ENCODE data around the gene DMXL1. TPM values are rescaled to one million over a fixed set of nuclear protein-coding genes. Genes with fewer than 3 reads are reported as not detected.
A peak's percentile ranks its signal among the peaks of the same experiment; 100 is the strongest.

DMXL1 gene, protein sequence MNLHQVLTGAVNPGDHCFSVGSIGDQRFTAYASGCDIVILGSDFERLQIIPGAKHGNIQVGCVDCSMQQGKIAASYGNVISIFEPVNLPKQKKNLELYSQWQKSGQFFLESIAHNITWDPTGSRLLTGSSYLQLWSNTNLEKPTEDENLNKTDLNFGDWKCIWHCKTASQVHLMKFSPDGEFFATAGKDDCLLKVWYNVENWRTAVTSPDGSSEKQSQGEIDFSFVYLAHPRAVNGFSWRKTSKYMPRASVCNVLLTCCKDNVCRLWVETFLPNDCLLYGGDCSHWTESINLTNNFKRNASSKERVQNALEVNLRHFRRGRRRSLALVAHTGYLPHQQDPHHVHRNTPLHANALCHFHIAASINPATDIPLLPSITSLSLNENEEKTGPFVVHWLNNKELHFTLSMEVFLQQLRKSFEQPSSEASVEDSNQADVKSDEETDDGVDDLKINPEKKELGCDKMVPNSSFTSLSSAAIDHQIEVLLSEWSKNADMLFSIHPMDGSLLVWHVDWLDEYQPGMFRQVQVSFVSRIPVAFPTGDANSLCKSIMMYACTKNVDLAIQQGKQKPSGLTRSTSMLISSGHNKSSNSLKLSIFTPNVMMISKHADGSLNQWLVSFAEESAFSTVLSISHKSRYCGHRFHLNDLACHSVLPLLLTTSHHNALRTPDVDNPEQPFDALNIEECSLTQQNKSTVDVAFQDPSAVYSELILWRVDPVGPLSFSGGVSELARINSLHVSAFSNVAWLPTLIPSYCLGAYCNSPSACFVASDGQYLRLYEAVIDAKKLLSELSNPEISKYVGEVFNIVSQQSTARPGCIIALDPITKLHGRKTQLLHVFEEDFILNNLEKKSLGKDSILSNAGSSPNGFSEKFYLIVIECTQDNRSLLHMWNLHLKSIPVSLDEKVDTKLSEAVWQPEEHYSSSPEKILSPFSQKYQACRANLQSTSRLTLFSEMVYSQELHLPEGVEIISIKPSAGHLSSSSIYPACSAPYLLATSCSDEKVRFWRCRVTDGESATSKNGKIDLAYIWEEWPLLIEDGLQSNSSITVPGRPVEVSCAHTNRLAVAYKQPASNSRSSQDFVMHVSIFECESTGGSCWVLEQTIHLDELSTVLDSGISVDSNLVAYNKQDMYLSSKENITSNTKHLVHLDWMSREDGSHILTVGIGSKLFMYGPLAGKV (N-terminal part only)
- total RNA-seq (10 to 100 TPM; 28.4 to 29.1 TPM), total RNA-seq (50.2 to 164 (median 91.2) reads per million in 172 experiments)
- polyA plus RNA-seq (2013, experiment 1 of 2), result 20.0 TPM
- 25.0 TPM for polyA plus RNA-seq (2013, experiment 2 of 2)

DNA sequence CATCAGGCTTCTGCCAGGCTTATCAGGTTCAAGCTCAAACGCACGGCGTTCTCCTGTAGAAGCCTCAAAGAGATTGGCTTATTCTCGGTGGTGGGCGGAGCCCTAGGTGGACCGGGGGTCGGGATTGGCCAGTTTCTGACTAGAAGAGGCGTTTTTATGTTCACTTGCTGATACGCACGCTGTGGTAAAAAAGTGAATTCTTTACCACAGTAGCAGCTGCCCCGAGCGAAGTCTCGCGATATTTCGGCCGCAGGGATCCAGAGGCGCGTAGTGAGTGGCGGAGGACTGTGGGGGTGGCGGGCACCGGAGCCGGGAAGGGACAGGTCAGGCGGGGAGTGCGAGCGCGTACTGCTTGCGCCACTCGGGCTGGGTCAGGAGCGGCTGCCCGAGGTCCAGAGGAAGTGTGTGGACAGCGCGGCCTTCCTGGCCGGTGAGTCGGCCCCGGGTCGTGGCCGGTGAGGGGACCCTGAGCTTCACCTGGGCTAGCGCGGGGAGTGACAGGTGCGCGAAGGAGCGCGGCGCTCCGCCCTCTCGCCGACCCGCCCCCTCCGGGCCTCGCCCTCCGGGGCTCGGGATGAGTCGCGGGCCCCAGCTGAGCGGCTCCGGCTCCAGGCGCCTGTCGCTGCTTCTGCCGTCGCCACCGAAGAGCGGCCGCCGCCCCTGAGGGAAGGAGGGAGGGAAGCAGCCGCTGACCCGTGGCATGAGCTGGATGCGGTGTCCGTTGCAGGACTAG lies at the start of gene DMXL1:
Gene DMXL1 (plus strand): TSS at position 260 of the 733 bp plus-strand sequence. CDS start 483 bp downstream, outside the sequence.
- H3K36me3 ChIP-seq (ENCODE audit: insufficient read depth, low read length), result no peaks in the 10 kb centered on the region
- no peaks in the 10 kb centered on the region for H3K9me3 ChIP-seq (ENCODE audit: control insufficient read depth in 1 of 2, insufficient read depth in 1 of 2, low read length in 2 of 2)
- TF ChIP-seq, protein P1, sequence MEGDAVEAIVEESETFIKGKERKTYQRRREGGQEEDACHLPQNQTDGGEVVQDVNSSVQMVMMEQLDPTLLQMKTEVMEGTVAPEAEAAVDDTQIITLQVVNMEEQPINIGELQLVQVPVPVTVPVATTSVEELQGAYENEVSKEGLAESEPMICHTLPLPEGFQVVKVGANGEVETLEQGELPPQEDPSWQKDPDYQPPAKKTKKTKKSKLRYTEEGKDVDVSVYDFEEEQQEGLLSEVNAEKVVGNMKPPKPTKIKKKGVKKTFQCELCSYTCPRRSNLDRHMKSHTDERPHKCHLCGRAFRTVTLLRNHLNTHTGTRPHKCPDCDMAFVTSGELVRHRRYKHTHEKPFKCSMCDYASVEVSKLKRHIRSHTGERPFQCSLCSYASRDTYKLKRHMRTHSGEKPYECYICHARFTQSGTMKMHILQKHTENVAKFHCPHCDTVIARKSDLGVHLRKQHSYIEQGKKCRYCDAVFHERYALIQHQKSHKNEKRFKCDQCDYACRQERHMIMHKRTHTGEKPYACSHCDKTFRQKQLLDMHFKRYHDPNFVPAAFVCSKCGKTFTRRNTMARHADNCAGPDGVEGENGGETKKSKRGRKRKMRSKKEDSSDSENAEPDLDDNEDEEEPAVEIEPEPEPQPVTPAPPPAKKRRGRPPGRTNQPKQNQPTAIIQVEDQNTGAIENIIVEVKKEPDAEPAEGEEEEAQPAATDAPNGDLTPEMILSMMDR (IDR thresholded peaks at IDR 0.05), result no peak
- ATAC-seq (ENCODE audit: poor library complexity) (peak; percentile 82), DNase-seq (peak; percentile 96 to 99 (median 98))
- Mint-ChIP-seq H3K27ac (peak within 1 kb of the TSS; percentile 98), H3K4me3 (peak within 1 kb of the TSS; percentile 100), H3K9me3 (no peaks in the 10 kb centered on the region), H3K4me1 (ENCODE audit: low read depth) (peaks cover 46% of the 10 kb centered on the region), H3K27me3 (no peaks in the 10 kb centered on the region), H3K36me3 (ENCODE audit: low read depth) (peaks cover 18% of the 10 kb centered on the region)
- intact Hi-C loops (cut with DNase I, micrococcal nuclease), result loop anchor here (2.0 to 5.0 kb wide), 8 partner anchors 82 to 381 kb away; partner anchors contain the start of genes DTWD2 (in 2 of the 2) and HSD17B4 (in 1 of the 2)
- H3K4me3 ChIP-seq (ENCODE audit: low read length), result peak within 1 kb of the TSS; percentile 81
- POLR2A ChIA-PET, result interaction anchor here (0.6 to 2.3 kb wide), 40 partner anchors 8 to 382 kb away, joined by 3 to 26 read pairs (median 5); partner anchors contain the start of genes DTWD2 and HSD17B4
- H3K4me1 ChIP-seq (ENCODE audit: insufficient read depth, low read length), result peaks cover 19% of the 10 kb centered on the region
- H3K27me3 ChIP-seq (ENCODE audit: control insufficient read depth in 1 of 2, insufficient read depth in 2 of 2, low read length in 2 of 2), result no peaks in the 10 kb centered on the region
- peak within 1 kb of the TSS; percentile 90 to 94 for H3K27ac ChIP-seq (ENCODE audit: low read depth in 1 of 2, low read length in 2 of 2)
- CTCF ChIA-PET, result interaction anchor here (0.6 to 2.7 kb wide), 11 partner anchors 12 to 352 kb away, joined by 3 to 18 read pairs (median 4); partner anchors contain the start of gene DTWD2

DNA sequence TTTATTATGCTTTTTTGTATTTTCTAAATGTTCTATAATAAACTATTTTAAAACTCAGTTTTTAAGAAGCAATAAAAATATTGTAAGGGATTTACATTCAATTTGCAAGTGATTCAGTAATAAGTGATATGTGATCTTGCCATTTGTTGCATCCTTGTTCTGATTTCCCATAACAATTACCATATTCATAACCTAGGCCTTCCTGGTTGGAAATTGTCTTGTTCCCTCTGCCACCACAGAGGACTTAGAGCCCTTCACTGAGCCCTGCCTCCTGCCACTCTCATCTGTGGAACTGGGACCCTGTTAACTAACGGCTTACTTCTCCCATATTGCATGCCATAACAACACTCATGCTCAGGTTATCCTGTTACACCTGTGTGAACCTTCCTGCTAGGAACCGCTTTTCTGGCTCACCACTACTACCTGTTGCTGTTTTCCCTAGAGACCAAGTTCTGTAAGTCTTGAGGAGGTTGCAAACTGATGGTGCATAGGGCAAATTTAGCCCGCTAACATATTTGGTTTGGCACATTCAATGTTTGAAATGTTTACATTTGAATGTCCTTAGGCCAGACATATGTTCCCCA lies 49.6 kb upstream of the DMXL1 start:
- H3K9me3 Mint-ChIP-seq, result no peaks in the 10 kb centered on the region
- Histone ChIP-seq H3K27me3 (ENCODE audit: control insufficient read depth in 1 of 2, insufficient read depth in 2 of 2, low read length in 2 of 2) (no peaks in the 10 kb centered on the region), H3K4me1 (ENCODE audit: insufficient read depth, low read length) (no peaks in the 10 kb centered on the region), H3K4me3 (ENCODE audit: low read length) (no peak overlapping the region), H3K27ac (ENCODE audit: low read depth in 1 of 2, low read length in 2 of 2) (no peak overlapping the region), H3K9me3 (ENCODE audit: control insufficient read depth in 1 of 2, insufficient read depth in 1 of 2, low read length in 2 of 2) (no peaks in the 10 kb centered on the region), H3K36me3 (ENCODE audit: insufficient read depth, low read length) (no peaks in the 10 kb centered on the region)
- no peaks in the 10 kb centered on the region for H3K36me3 Mint-ChIP-seq (ENCODE audit: low read depth)
- TF ChIP-seq, protein P1 (IDR thresholded peaks at IDR 0.05), result no peak
- ChIA-PET POLR2A (interaction anchor here (0.6 to 1.8 kb wide), 3 partner anchors 316 to 1455 kb away, joined by 3 to 7 read pairs (median 3); no protein-coding TSS in a partner anchor), CTCF (interaction anchor here (0.7 to 1.8 kb wide), 8 partner anchors 9 to 414 kb away, joined by 3 to 8 read pairs (median 4); partner anchors contain the start of gene DTWD2)
- intact Hi-C loops (cut with DNase I, micrococcal nuclease), result no loop called here
- DNase-seq (no peak), ATAC-seq (ENCODE audit: poor library complexity) (no peak)
- H3K4me3 Mint-ChIP-seq, result no peak overlapping the region
- no peaks in the 10 kb centered on the region for H3K27me3 Mint-ChIP-seq
- no peak overlapping the region for H3K27ac Mint-ChIP-seq
- H3K4me1 Mint-ChIP-seq (ENCODE audit: low read depth), result no peaks in the 10 kb centered on the region

Data from CD4-positive, alpha-beta T cell (primary cell).